OCI-LY1 (cell line): ENCODE results near the gene SLC25A34.

Experiments
- H2AFZ ChIP-seq: fragments of 200-600 bp; sonication (generic), shearing (Covaris generic); 2 replicates; pipeline ENCODE4 v1.6.0; 2014; ENCODE audit warnings: antibody characterized with exemption, mild to moderate bottlenecking, low read length
- H3F3A ChIP-seq: fragments of 200-600 bp; sonication (generic), shearing (Covaris generic); 2 replicates; pipeline ENCODE4 v1.6.0; 2014; ENCODE audit warnings: mild to moderate bottlenecking, antibody characterized with exemption, low read length, moderate library complexity; ENCODE audit not compliant: insufficient read depth
- H3K27ac ChIP-seq: fragments of 200-600 bp; sonication (generic); 2 replicates; pipeline ENCODE4 v1.5.1; 2014; ENCODE audit warnings: low read length, mixed run types, mild to moderate bottlenecking, low read depth; ENCODE audit not compliant: poor library complexity, severe bottlenecking
- H3K27me3 ChIP-seq: fragments of 200-600 bp; sonication (generic); 2 replicates; pipeline ENCODE4 v1.6.0; 2014; ENCODE audit warnings: antibody characterized with exemption, mild to moderate bottlenecking, low read length, moderate library complexity; ENCODE audit not compliant: insufficient read depth
- H3K36me3 ChIP-seq: fragments of 200-600 bp; sonication (generic); 2 replicates; pipeline ENCODE4 v1.6.1; 2014; ENCODE audit warnings: mild to moderate bottlenecking, antibody characterized with exemption, low read length, moderate library complexity, mixed read lengths; ENCODE audit not compliant: insufficient read depth
- H3K4me1 ChIP-seq: fragments of 200-600 bp; sonication (generic); 2 replicates; pipeline ENCODE4 v1.5.1; 2014; ENCODE audit warnings: mild to moderate bottlenecking, low read length, moderate library complexity; ENCODE audit not compliant: insufficient read depth, severe bottlenecking
- H3K4me2 ChIP-seq: fragments of 200-600 bp; sonication (generic), shearing (Covaris generic); 2 replicates; pipeline ENCODE4 v1.6.1; 2014; ENCODE audit warnings: low read length
- H3K4me3 ChIP-seq: fragments of 200-600 bp; sonication (generic); 2 replicates; pipeline ENCODE4 v1.5.1; 2014; ENCODE audit warnings: low read length, low read depth, mild to moderate bottlenecking, mixed read lengths; ENCODE audit not compliant: poor library complexity, severe bottlenecking
- H3K79me2 ChIP-seq: fragments of 200-600 bp; shearing (Covaris generic); 2 replicates; pipeline ENCODE4 v1.6.1; 2016; ENCODE audit warnings: mixed run types, low read length, mixed read lengths; ENCODE audit not compliant: insufficient read depth
- H3K9ac ChIP-seq: fragments of 200-600 bp; sonication (generic), shearing (Covaris generic); 2 replicates; pipeline ENCODE4 v1.6.1; 2014; ENCODE audit warnings: mild to moderate bottlenecking, low read length, mixed read lengths
- H3K9me2 ChIP-seq: fragments of 200-600 bp; sonication (generic), shearing (Covaris generic); 2 replicates; pipeline ENCODE4 v1.6.1; 2014; ENCODE audit warnings: low read depth, mild to moderate bottlenecking, low read length, mixed read lengths
- H3K9me3 ChIP-seq: fragments of 200-600 bp; shearing (Covaris generic); 2 replicates; pipeline ENCODE4 v1.6.1; 2014; ENCODE audit warnings: low read length, mixed read lengths
- H4K20me1 ChIP-seq: fragments of 200-600 bp; sonication (generic), shearing (Covaris generic); 2 replicates; pipeline ENCODE4 v1.6.0; 2016; ENCODE audit warnings: mild to moderate bottlenecking, low read length; ENCODE audit not compliant: insufficient read depth
- EZH2 ChIP-seq: fragments of 200-600 bp; sonication (generic), shearing (Covaris generic); IDR thresholded peaks from 2 replicates; pipeline ENCODE4 v1.8.0; 2017; ENCODE audit warnings: borderline replicate concordance, mixed run types, mild to moderate bottlenecking, antibody characterized with exemption, low read length, moderate library complexity, mixed read lengths
- TF ChIP-seq, protein P1 (sequence below): fragments of 200-600 bp; sonication (generic), shearing (Covaris generic); IDR thresholded peaks from 2 replicates; pipeline ENCODE4 v1.5.1; 2017; ENCODE audit warnings: mild to moderate bottlenecking, antibody characterized with exemption, low read length, moderate library complexity, mixed read lengths

The SLC25A34 gene

DNA sequence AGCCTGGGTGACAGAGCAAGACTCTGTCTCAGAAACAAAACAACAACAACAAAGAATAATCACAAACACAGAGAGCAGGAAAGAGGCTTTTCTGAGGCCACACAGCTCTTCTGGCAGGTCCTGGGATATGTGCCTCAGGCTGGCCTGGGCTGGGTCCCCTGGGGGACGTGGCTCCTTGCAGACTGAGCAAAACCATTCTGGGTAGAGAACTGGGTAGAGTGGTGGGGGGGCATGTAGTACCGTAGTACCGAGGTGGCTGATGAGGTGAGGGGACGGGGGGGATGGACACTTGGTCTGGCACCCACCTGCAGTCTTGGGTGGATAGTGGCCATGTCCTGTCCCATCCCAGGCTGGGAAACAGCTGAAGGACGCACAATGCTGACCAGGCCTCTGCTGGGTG lies 12.2 kb downstream of the SLC25A34 start:
- H3K4me2 ChIP-seq = no peak overlapping the region
- H3K79me2 ChIP-seq = no peaks in the 10 kb centered on the region
- H3K36me3 ChIP-seq = no peaks in the 10 kb centered on the region
- H3K4me3 ChIP-seq = no peak overlapping the region
- H3K27me3 ChIP-seq = peaks cover 3% of the 10 kb centered on the region; the same call in 1 of the 2 replicates
- no peak overlapping the region for H3K9ac ChIP-seq
- no peaks in the 10 kb centered on the region for H3K4me1 ChIP-seq
- no peaks in the 10 kb centered on the region for H4K20me1 ChIP-seq
- H3K27ac ChIP-seq = no peak overlapping the region
- H3K9me3 ChIP-seq = no peaks in the 10 kb centered on the region
- no peaks in the 10 kb centered on the region for H3F3A ChIP-seq
- H2AFZ ChIP-seq = no peak overlapping the region
- no peak for TF ChIP-seq EZH2
- TF ChIP-seq, protein P1, sequence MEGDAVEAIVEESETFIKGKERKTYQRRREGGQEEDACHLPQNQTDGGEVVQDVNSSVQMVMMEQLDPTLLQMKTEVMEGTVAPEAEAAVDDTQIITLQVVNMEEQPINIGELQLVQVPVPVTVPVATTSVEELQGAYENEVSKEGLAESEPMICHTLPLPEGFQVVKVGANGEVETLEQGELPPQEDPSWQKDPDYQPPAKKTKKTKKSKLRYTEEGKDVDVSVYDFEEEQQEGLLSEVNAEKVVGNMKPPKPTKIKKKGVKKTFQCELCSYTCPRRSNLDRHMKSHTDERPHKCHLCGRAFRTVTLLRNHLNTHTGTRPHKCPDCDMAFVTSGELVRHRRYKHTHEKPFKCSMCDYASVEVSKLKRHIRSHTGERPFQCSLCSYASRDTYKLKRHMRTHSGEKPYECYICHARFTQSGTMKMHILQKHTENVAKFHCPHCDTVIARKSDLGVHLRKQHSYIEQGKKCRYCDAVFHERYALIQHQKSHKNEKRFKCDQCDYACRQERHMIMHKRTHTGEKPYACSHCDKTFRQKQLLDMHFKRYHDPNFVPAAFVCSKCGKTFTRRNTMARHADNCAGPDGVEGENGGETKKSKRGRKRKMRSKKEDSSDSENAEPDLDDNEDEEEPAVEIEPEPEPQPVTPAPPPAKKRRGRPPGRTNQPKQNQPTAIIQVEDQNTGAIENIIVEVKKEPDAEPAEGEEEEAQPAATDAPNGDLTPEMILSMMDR = no peak
- H3K9me2 ChIP-seq = no peaks in the 10 kb centered on the region

DNA sequence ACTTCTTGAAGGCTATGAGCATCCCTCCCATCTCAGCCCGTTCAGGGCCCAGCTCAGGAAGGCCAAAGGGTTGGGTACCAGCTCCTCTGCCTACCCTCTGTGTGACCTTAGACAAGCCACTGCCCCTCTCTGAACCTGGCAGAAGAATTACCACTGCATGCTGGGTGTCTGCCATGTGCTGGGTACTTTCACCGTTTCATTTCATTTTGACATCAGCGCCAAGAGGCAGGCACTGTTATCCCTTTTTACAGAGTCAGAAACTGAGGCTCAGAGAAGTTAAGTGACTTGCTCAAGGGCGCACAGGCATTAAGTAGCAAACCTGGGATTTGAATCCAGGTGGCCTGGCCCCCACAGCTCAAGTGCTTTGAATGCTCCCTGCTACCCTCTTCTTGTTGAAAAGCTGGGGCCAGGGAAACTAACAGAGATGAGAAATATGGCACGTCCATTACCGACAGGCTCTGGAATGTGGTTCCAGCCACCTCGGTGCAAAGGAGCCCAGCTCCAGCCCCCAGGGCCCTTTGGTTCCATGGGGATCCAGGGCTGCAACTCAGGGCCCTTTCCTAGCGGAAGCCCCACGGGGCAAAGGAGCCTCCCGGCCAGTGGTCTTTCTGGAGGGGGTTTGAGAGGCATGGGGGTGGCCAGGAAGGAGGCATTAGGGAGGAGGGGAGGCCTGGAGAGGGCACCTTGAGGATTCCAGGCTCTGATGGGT lies 12.8 kb downstream of the SLC25A34 start:
- H3K9me2 ChIP-seq = no peaks in the 10 kb centered on the region
- no peak overlapping the region for H3K27ac ChIP-seq
- H3K4me3 ChIP-seq = no peak overlapping the region
- H3K79me2 ChIP-seq = no peaks in the 10 kb centered on the region
- no peaks in the 10 kb centered on the region for H3K36me3 ChIP-seq
- H4K20me1 ChIP-seq = no peaks in the 10 kb centered on the region
- no peak overlapping the region for H2AFZ ChIP-seq
- no peaks in the 10 kb centered on the region for H3K4me1 ChIP-seq
- H3K4me2 ChIP-seq = no peak overlapping the region
- peaks cover 3% of the 10 kb centered on the region; the same call in 1 of the 2 replicates for H3K27me3 ChIP-seq
- no peaks in the 10 kb centered on the region for H3F3A ChIP-seq
- TF ChIP-seq, protein P1 = no peak
- TF ChIP-seq EZH2 = no peak
- no peak overlapping the region for H3K9ac ChIP-seq
- H3K9me3 ChIP-seq = no peaks in the 10 kb centered on the region

DNA sequence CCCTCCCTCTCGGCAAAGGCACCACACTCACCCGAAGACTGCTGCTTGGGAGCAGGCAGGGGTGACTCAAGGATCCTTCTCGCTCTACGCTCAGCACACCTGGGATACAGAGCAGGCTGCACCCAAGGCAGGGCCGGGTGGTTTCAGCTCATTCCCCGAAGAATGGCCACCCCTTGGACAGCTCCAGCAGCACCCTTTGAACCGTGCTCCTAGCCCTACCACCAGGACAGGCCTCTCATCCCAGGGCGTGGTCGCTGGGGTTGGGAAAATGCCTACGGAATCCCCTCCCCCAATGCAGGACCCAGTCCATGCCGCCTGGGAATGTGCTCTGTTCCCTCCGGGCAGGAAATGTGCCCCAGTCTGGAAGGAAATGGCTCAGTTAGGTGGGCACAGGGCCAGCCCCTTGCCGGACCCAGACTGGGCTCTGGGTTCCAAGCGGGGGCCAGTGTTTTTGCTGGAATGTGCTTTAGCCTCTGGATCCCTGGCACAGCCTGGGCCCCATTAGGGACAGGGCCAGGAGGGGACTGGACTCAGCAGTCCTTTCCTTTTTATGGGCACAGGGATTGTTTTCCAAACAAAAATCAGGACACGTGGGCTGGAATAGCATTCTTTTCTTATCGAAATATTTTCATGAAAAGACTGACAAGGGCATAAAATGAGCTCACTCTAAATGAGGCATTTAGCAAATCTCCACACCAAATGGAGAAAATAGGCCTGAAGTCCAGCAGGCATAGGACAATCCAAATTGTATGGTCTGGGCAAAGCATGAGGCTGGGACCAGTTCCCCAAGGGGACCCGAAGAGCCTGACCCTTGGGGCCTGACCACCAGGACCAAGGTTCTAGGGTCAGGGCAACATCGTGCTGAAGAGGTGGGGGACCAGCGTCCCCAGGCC lies 13.6 kb downstream of the SLC25A34 start:
- Histone ChIP-seq H3F3A (no peaks in the 10 kb centered on the region), H3K4me2 (no peak overlapping the region), H3K27me3 (peaks cover 3% of the 10 kb centered on the region; the same call in 1 of the 2 replicates), H3K27ac (no peak overlapping the region), H3K4me1 (no peaks in the 10 kb centered on the region), H3K9ac (no peak overlapping the region), H3K9me3 (no peaks in the 10 kb centered on the region), H3K36me3 (no peaks in the 10 kb centered on the region), H3K79me2 (no peaks in the 10 kb centered on the region), H3K4me3 (no peak overlapping the region), H3K9me2 (no peaks in the 10 kb centered on the region), H4K20me1 (no peaks in the 10 kb centered on the region), H2AFZ (no peak overlapping the region)
- no peak for TF ChIP-seq EZH2
- TF ChIP-seq, protein P1 = no peak
